B cell (primary cell): ENCODE results near the gene FUCA2.

ENCODE experiments used
- EZH2 ChIP-seq: IDR thresholded peaks from 2 replicates; pipeline ENCODE4 v1.6.1; 2012; ENCODE audit warnings: borderline replicate concordance, low read depth, mild to moderate bottlenecking, moderate library complexity, low read length; ENCODE audit not compliant: insufficient read depth, poor library complexity, severe bottlenecking
- TF ChIP-seq, protein P1 (sequence below): fragments of 200-600 bp; IDR thresholded peaks from one replicate; pipeline ENCODE4 v1.8.0; 2022; ENCODE audit warnings: antibody characterized with exemption, mild to moderate bottlenecking

- TF ChIP-seq, protein P1, sequence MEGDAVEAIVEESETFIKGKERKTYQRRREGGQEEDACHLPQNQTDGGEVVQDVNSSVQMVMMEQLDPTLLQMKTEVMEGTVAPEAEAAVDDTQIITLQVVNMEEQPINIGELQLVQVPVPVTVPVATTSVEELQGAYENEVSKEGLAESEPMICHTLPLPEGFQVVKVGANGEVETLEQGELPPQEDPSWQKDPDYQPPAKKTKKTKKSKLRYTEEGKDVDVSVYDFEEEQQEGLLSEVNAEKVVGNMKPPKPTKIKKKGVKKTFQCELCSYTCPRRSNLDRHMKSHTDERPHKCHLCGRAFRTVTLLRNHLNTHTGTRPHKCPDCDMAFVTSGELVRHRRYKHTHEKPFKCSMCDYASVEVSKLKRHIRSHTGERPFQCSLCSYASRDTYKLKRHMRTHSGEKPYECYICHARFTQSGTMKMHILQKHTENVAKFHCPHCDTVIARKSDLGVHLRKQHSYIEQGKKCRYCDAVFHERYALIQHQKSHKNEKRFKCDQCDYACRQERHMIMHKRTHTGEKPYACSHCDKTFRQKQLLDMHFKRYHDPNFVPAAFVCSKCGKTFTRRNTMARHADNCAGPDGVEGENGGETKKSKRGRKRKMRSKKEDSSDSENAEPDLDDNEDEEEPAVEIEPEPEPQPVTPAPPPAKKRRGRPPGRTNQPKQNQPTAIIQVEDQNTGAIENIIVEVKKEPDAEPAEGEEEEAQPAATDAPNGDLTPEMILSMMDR = no peak
- TF ChIP-seq EZH2 = no peak
Measured at GRCh38 chr6:143505537-143505936, 6.0 kb downstream of the FUCA2 start.
